Measurements from ENCODE around the gene USH2A.

USH2A gene

DNA sequence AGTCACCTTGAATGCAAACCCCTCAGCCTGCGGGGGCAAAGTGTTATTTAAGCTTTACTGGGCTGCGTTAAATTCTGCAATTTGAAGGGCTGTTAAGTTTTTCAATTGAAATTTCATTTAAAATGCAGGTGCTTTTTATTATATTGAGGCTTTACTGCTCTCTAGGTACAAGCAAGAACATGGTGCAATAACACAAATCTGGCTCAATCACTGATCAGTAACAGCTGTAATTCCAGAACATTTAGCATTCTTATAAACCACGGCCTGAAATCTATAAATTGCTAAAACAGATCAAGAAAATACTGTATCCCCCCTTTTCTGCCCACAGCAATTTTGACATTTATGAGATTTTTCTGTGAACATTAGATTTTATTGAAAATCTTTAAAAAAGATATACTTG is 533.4 kb downstream of the USH2A start:
- DNase-seq (ENCODE audit: low read depth) = no peak
- TF ChIP-seq, protein P1, sequence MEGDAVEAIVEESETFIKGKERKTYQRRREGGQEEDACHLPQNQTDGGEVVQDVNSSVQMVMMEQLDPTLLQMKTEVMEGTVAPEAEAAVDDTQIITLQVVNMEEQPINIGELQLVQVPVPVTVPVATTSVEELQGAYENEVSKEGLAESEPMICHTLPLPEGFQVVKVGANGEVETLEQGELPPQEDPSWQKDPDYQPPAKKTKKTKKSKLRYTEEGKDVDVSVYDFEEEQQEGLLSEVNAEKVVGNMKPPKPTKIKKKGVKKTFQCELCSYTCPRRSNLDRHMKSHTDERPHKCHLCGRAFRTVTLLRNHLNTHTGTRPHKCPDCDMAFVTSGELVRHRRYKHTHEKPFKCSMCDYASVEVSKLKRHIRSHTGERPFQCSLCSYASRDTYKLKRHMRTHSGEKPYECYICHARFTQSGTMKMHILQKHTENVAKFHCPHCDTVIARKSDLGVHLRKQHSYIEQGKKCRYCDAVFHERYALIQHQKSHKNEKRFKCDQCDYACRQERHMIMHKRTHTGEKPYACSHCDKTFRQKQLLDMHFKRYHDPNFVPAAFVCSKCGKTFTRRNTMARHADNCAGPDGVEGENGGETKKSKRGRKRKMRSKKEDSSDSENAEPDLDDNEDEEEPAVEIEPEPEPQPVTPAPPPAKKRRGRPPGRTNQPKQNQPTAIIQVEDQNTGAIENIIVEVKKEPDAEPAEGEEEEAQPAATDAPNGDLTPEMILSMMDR (IDR thresholded peaks at IDR 0.05; ENCODE audit: low read length, missing control alignments) = no peak
- H3K4me3 ChIP-seq (replicated peaks; ENCODE audit: low read depth, low read length) = no peak overlapping the region

DNA sequence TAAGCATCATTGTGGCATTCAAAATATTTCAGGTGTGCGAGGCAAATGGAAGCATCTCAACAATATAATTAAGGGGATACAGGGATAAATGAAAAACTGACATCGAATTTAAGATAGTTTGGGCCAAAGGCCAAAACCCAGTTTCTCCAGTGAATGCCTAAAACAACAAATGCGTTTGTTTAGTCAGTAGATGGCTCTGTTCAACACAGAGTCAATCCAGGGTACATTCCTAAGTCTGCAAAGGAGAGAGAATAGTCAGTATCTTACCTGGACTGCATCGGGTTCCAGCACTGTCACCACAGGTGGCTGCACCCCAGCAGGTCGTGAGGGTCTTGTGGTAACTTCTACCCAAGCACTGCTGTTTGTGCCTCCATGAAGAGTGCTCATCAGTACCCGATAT is 535.1 kb downstream of the USH2A start:
- no peak for DNase-seq (ENCODE audit: low read depth)
- TF ChIP-seq, protein P1 (IDR thresholded peaks at IDR 0.05; ENCODE audit: low read length, missing control alignments) = no peak
- no peak overlapping the region for H3K4me3 ChIP-seq (replicated peaks; ENCODE audit: low read depth, low read length)

DNA sequence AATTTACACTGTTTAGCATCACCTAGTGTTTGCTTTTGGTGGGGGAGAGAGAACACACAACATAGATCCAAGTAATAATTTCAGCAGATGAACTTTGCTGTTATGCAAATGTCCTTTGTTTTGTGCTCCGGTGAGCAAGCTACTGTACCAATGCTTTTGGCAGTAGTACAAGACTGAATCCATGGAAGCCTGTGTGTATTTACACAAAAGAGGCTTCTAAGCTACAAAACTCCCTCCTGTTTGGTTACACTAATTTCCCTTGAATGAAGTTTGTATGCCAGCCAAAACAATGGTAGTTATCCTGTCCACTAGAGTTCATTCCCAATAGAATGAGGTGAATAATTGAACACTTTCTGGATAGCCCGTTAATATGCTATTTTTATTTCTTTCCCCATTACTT is 535.6 kb downstream of the USH2A start:
- no peak overlapping the region for H3K4me3 ChIP-seq (replicated peaks; ENCODE audit: low read depth, low read length)
- no peak for DNase-seq (ENCODE audit: low read depth)
- TF ChIP-seq, protein P1 (IDR thresholded peaks at IDR 0.05; ENCODE audit: low read length, missing control alignments) = no peak

DNA sequence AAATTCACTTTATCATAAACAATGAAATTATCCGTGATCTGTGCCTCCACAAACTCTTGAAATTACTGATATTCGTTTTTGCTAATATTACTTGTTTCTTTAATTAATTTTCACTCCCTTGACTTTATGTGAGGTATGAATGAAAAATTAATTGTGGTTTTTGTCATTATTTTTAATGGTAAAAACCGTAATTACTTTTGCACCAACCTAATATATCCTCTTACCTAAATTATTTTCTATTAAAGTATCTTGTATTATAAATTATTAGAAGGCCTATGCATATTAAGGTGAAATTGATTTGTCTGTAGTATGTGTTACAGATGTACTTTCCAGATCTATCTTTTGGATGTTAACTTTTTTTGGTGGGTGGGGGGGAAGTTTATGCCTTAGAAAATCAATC is 540.2 kb downstream of the USH2A start:
- H3K4me3 ChIP-seq (replicated peaks; ENCODE audit: low read depth, low read length) = no peak overlapping the region
- DNase-seq (ENCODE audit: low read depth) = no peak
- TF ChIP-seq, protein P1 (IDR thresholded peaks at IDR 0.05; ENCODE audit: low read length, missing control alignments) = no peak

DNA sequence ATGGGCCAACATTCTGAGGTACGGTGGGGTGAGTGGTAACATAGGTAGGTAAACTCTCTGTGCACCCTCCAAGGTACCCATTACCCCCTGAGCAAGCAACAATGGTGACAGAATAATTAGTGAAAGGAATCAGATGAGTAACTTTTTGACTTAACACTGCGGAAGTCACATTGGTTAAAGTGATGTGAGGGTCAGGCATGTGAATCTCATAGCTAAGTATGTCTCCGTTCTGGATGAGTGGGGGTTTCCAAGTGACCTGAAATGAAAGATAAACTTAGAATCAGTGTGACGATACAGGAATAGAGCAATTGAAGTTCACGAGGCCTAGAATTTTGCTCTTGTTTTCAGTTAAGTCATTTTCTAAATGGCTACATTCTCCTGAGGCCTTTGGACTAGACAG is 544.4 kb downstream of the USH2A start:
- DNase-seq (ENCODE audit: low read depth) = no peak
- no peak overlapping the region for H3K4me3 ChIP-seq (replicated peaks; ENCODE audit: low read depth, low read length)
- TF ChIP-seq, protein P1 (IDR thresholded peaks at IDR 0.05; ENCODE audit: low read length, missing control alignments) = no peak

DNA sequence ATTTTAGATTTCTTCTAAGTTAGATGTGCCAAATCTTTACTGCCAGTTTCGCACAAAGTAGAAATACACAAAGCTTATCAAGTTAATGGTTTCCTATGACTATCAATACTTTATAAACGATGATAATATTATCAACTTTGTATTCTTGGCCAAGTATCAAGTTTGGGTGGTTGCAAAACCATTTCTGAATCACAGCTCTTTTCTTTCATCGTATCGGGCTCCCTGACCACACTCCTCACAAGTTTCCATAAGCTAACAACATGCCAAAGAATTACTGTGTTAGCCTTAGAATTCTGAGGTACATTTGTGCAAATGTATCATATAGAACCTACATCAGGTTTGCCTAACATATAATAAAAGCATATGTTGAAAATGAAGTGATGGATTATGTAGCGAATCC is 545.1 kb downstream of the USH2A start:
- DNase-seq (ENCODE audit: low read depth) = peak; percentile 22
- H3K4me3 ChIP-seq (replicated peaks; ENCODE audit: low read depth, low read length) = no peak overlapping the region
- TF ChIP-seq, protein P1 (IDR thresholded peaks at IDR 0.05; ENCODE audit: low read length, missing control alignments) = no peak

DNA sequence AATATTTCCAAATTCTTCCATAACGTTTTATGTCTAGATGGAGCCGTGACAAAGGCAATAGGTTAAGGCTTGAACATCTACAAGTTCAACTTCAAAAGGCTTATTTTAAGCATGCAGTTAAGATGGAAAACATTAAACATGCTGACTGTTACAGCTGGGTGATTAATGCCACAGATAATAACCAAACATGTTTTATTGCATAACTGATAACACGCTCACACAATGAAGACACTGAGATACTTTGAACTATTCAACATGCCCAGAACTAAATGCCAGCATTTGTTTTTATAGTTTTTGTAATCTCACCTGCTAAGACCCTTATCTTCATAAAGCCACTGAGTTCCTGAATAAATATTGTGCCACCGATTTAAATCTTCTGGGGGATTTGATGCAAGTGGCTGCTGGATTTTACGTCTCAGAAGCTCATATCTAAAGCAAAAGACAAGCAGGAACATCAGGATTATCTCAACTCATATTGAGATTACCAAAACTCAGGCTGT is 545.7 kb downstream of the USH2A start:
- TF ChIP-seq, protein P1 (IDR thresholded peaks at IDR 0.05; ENCODE audit: low read length, missing control alignments) = no peak
- no peak overlapping the region for H3K4me3 ChIP-seq (replicated peaks; ENCODE audit: low read depth, low read length)
- no peak for DNase-seq (ENCODE audit: low read depth)

All from fibroblast of pulmonary artery (primary cell).